Adrenal gland (tissue), 19 donors: Measurements from ENCODE around the gene HOXB1. TPM values are rescaled to one million over a fixed set of nuclear protein-coding genes. Genes with fewer than 3 reads are reported as not detected.

Experiments used
- DNase-seq, 7 donors: peaks; one replicate each; pipeline ENCODE4 v3.0.0-alpha.2; 2019 to 2020
- H3K27ac ChIP-seq, 5 donors: fragments of 200-600 bp; sonication (generic) in 4 of 5; 1 replicate in 3 of 5; 2 replicates in 2 of 5; pipeline versions ENCODE4 v1.5.1 to v1.8.0; 2016 to 2020; ENCODE audit warnings: mild to moderate bottlenecking in 1 of 5
- H3K27me3 ChIP-seq: fragments of 200-600 bp; 2 replicates; pipeline ENCODE4 v1.8.0; 2021
- H3K36me3 ChIP-seq, 2 donors: fragments of 200-600 bp; replicated peaks in 1 of 2; 1 replicate in 1 of 2; 2 replicates in 1 of 2; pipeline versions ENCODE4 v1.5.1 to v1.8.0; 2018 to 2022
- H3K4me1 ChIP-seq, 2 donors: fragments of 200-600 bp; replicated peaks in 1 of 2; 1 replicate in 1 of 2; 2 replicates in 1 of 2; pipeline versions ENCODE4 v1.5.1 to v1.8.0; 2018 to 2021
- H3K4me3 ChIP-seq, 4 donors: fragments of 200-600 bp; sonication (generic) in 3 of 4; one replicate each; pipeline ENCODE4 v1.5.1; 2016 to 2018
- H3K9me3 ChIP-seq, 3 donors: fragments of 200-600 bp; sonication (generic) in 1 of 3; replicated peaks in 1 of 3; 1 replicate in 2 of 3; 2 replicates in 1 of 3; pipeline versions ENCODE4 v1.5.1 to v1.8.0; 2016 to 2021
- POLR2A ChIP-seq, 2 donors: fragments of 450-650 bp; IDR thresholded peaks; one replicate each; pipeline ENCODE4 v1.6.1; 2017; ENCODE audit warnings: antibody characterized with exemption in 2 of 2, mild to moderate bottlenecking in 2 of 2, moderate library complexity in 1 of 2
- WGBS, 4 donors: extraction: QIAGEN DNeasy Blood & Tissue Kit in 2 of 4; methylation state at CpG; one replicate each; pipeline versions ENCODE4 v1.1.5 to v1.1.7; 2013 to 2017; 5-methylcytosine and 5-hydroxymethylcytosine counted together
- intact Hi-C, 2 donors: fragments of 100-400 bp; cut with DNase I; formaldehyde crosslinking; loops; one replicate each; pipeline versions ENCODE4 v1.14.1 to v1.15.0; 2022 to 2023
- long read RNA-seq, 10 donors: library from polyadenylated mRNA in 3 of 10; unstranded in 2 of 10; stranded (forward) in 1 of 10; transcript quantifications; one replicate each; pipeline ENCODE4 v2.0.0 and lab custom pipeline, GENCODE V29; 2021 to 2026
- polyA plus RNA-seq, 3 donors: library from polyadenylated mRNA; stranded (reverse); fragments of 200-250 nt in 2 of 3; fragments of 350-450 nt in 1 of 3; fragmentation: Illumina TruSeq in 1 of 3; extraction: RNeasy Lipid Tissue Mini Kit (QIAGEN cat#74804) in 1 of 3; gene quantifications; one replicate each; pipeline ENCODE4 v1.2.3, GENCODE V29; 2013 to 2014
- total RNA-seq, 9 donors: library from RNA; depleted of rRNA in 4 of 9; stranded (reverse); fragments of >200 nt in 4 of 9; fragments of 120-200 nt in 1 of 9; fragmentation: NEBNext Ultra II Directional in 1 of 9; extraction: Animal tissue kit (Norgen Biotek cat#: 25700) in 1 of 9; gene quantifications; one replicate each; pipeline versions ENCODE4 v1.1.0 to v1.2.4, GENCODE V29; 2013 to 2023
- TF ChIP-seq, protein P1 (sequence below), 6 experiments: fragments of 450-650 bp in 4 of 6; fragments of 200-600 bp in 2 of 6; sonication (generic) in 1 of 6; IDR thresholded peaks; 1 replicate in 5 of 6; 2 replicates in 1 of 6; pipeline versions ENCODE4 v1.5.1 to v1.8.0; 2016 to 2021; ENCODE audit warnings: antibody characterized with exemption in 6 of 6, mild to moderate bottlenecking in 2 of 6, moderate library complexity in 1 of 6
- donor health status: healthy with polysubstance abuse.
- donor health status: Bipolar disorder and iron deficiency.
- donor health status: DM: yes; HTN: yes; CAD: no.
- donor health status: DM: no; HTN: no; CAD: no.
- donor health status: DM: no; HTN: no; CAD: no.
- donor health status: DM: yes; HTN: yes; CAD: no.

The HOXB1 gene
- not detected for total RNA-seq
- not detected for polyA plus RNA-seq
- long read RNA-seq, donor 1 = 0 reads
- long read RNA-seq, donor 2 = 0 reads
- long read RNA-seq, donor 3 = 0 reads
- long read RNA-seq, donor 4 = 0 reads
- long read RNA-seq, donor 5 = 0 reads
- long read RNA-seq, donor 6 = 0 reads
- long read RNA-seq, donor 7 = 0 reads
- long read RNA-seq, donor 8 = 0 reads
- long read RNA-seq, donor 9 = 0 reads
- long read RNA-seq, donor 10 = 0 reads

- Histone ChIP-seq H3K9me3 (no peaks in the 10 kb centered on the region), H3K4me1 (no peaks in the 10 kb centered on the region), H3K4me3 (no peak within 1 kb of the TSS), H3K36me3 (no peaks in the 10 kb centered on the region), H3K27ac (no peak within 1 kb of the TSS), H3K27me3 (no peaks in the 10 kb centered on the region)
- 84 to 93% (median 87%) methylated on average over 5 to 15 of the region's 15 CpGs for WGBS, 4 donors
- TF ChIP-seq, protein P1, sequence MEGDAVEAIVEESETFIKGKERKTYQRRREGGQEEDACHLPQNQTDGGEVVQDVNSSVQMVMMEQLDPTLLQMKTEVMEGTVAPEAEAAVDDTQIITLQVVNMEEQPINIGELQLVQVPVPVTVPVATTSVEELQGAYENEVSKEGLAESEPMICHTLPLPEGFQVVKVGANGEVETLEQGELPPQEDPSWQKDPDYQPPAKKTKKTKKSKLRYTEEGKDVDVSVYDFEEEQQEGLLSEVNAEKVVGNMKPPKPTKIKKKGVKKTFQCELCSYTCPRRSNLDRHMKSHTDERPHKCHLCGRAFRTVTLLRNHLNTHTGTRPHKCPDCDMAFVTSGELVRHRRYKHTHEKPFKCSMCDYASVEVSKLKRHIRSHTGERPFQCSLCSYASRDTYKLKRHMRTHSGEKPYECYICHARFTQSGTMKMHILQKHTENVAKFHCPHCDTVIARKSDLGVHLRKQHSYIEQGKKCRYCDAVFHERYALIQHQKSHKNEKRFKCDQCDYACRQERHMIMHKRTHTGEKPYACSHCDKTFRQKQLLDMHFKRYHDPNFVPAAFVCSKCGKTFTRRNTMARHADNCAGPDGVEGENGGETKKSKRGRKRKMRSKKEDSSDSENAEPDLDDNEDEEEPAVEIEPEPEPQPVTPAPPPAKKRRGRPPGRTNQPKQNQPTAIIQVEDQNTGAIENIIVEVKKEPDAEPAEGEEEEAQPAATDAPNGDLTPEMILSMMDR (IDR thresholded peaks at IDR 0.05) = no peak
- no peak for TF ChIP-seq POLR2A (IDR thresholded peaks at IDR 0.05)
- intact Hi-C loops = no loop called here
- no peak for DNase-seq
These were observed at the start of gene HOXB1 for GRCh38 chr17:48530887-48531272. Gene HOXB1 (minus strand): TSS chr17:48531011. CDS start chr17:48530904, 107 bp downstream.

DNA sequence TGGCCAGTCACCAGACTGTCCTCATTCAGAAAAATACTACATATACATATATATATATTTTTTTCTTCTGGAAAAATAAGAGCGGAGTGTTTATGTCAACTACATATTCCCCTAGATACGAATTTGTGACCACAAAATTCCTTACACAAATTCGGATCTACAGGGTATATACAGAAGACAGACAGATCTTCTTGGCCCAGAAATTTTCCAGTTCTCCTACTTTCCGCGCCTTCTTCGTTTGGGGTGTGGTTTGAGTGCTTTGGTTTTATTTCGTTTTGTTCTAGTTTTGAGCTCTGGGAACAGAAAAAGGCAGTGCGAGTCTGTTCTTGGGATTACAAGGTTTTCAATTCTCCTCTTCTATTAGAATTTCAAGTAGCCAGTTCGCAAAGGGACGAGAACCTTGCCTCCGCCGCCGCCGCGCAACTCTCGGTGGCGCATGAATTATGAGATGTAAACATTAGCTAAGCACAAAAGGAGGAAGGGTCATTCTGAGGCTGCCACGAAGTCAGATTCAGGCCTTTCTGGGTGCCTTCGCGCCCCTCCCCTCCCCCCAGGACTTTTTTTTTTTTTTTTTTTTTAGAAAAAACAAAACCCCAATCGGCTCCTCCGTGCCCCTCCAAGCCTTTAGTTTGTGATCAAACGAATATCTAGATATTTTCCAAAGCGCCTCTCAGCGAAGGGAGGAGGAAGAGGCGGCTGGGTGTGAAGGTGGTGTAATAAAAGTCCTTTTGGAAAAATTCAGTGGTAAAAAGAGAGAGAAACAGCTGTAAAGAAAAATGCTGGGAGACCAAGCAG lies 49.1 kb upstream of the HOXB1 start:
- no peak for DNase-seq
- no peak for TF ChIP-seq POLR2A (IDR thresholded peaks at IDR 0.05)
- TF ChIP-seq, protein P1 (IDR thresholded peaks at IDR 0.05) = no peak
- H3K27ac ChIP-seq = peak overlapping the region in 2 of 5 donors; percentile 84 to 86
- no peaks in the 10 kb centered on the region for H3K36me3 ChIP-seq
- H3K4me1 ChIP-seq = peaks cover 3 to 36% of the 10 kb centered on the region in 2 donors
- no peaks in the 10 kb centered on the region for H3K9me3 ChIP-seq
- no peak overlapping the region for H3K4me3 ChIP-seq
- WGBS, 4 donors = 58 to 71% (median 61%) methylated on average over 26 of the region's 26 CpGs
- no peaks in the 10 kb centered on the region for H3K27me3 ChIP-seq
- intact Hi-C loops = loop anchor here (5.0 kb wide), 1 partner anchor 38 kb away; no protein-coding TSS in a partner anchor

- peaks cover 3 to 36% of the 10 kb centered on the region in 2 donors for H3K4me1 ChIP-seq
- peak overlapping the region in 2 of 5 donors; percentile 84 to 87 for H3K27ac ChIP-seq
- TF ChIP-seq, protein P1 (IDR thresholded peaks at IDR 0.05) = no peak
- no peak for TF ChIP-seq POLR2A (IDR thresholded peaks at IDR 0.05)
- intact Hi-C loops = loop anchor here (5.0 kb wide), 1 partner anchor 37 kb away; no protein-coding TSS in a partner anchor
- H3K4me3 ChIP-seq = peak overlapping the region in 1 of 4 donors; percentile 85
- 52 to 65% (median 58%) methylated on average over 7 of the region's 7 CpGs for WGBS, 4 donors
- no peaks in the 10 kb centered on the region for H3K27me3 ChIP-seq
- no peak for DNase-seq
- no peaks in the 10 kb centered on the region for H3K9me3 ChIP-seq
- no peaks in the 10 kb centered on the region for H3K36me3 ChIP-seq
These were observed 48.6 kb upstream of the HOXB1 start for GRCh38 chr17:48579471-48579759.

DNA sequence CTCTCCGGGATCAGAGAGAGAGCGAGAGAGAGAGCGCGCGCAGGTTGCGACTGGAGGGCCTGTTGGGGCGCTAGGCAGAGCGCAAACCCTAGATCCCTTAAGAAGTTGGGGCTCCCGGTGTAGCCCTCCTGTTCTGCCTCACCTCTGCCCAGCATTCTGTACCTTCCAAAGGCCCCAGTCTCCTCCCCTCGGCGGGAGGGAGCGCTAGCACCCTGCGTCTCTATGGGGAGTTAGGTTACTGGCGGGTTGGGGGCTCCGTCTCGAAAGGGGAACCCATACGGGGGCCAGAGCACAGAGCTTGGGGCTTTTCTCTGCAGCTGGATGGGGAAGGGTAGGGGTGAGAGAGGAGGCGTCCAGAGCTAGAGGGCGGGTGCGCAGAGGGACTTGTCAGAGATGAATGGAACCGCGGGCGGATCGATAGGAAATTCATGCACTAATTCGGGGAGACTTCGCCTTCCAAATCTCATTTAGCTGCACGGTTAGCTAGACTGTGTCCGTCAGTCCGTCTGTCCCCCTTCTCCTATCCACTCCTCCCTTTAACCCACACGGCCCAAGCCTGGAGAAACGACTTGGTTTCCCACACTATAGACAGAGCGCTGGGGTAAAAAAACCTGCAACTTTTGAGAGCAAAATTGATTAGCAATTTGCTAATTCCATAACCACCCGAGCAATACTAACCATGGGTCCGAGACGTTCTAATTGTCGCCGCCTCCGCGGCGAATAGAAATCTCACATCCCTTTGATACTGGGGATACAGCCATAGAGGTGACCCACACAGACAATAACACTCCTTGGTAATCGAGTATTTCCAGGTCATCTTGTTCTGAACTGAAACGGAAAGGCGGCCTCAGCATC lies 48.0 kb upstream of the HOXB1 start:
- no peaks in the 10 kb centered on the region for H3K9me3 ChIP-seq
- intact Hi-C loops = loop anchor here (5.0 kb wide), 1 partner anchor 37 kb away; no protein-coding TSS in a partner anchor
- H3K36me3 ChIP-seq = no peaks in the 10 kb centered on the region
- TF ChIP-seq POLR2A (IDR thresholded peaks at IDR 0.05) = no peak
- TF ChIP-seq, protein P1 (IDR thresholded peaks at IDR 0.05) = no peak
- peak overlapping the region in 3 of 5 donors; percentile 45 to 87 (median 83) for H3K27ac ChIP-seq
- no peak for DNase-seq
- WGBS, 4 donors = 21 to 27% (median 24%) methylated on average over 31 to 43 of the region's 43 CpGs
- no peaks in the 10 kb centered on the region for H3K27me3 ChIP-seq
- peaks cover 3 to 30% of the 10 kb centered on the region in 2 donors for H3K4me1 ChIP-seq
- peak overlapping the region in 2 of 4 donors; percentile 45 to 85 for H3K4me3 ChIP-seq
